Tibial nerve (tissue), 4 donors: ENCODE measurements around the gene BMAL1. TPM values are rescaled to one million over a fixed set of nuclear protein-coding genes. Genes with fewer than 3 reads are reported as not detected.
A peak's percentile ranks its signal among the peaks of the same experiment; 100 is the strongest.
"Not testable (repeated sequence)": the region's sequence is repeated elsewhere in the genome, so short reads cannot be mapped to it uniquely, and the experiment has no call there.

Source experiments
- DNase-seq, 2 donors: peaks; one replicate each; pipeline ENCODE4 v3.0.0-alpha.2; 2019; ENCODE audit warnings: low spot score in 2 of 2
- H3K27ac ChIP-seq, 4 donors: fragments of 200-600 bp; sonication (generic) in 3 of 4; one replicate each; pipeline ENCODE4 v1.5.1; 2017 to 2019; ENCODE audit warnings: mild to moderate bottlenecking in 1 of 4
- H3K27me3 ChIP-seq, 2 donors: fragments of 200-600 bp; sonication (generic) in 1 of 2; one replicate each; pipeline versions ENCODE4 v1.5.1 to v1.6.0; 2017 to 2019
- H3K36me3 ChIP-seq, 3 donors: fragments of 200-600 bp; sonication (generic); one replicate each; pipeline ENCODE4 v1.5.1; 2018 to 2019
- H3K4me1 ChIP-seq, 4 donors: fragments of 200-600 bp; sonication (generic) in 3 of 4; one replicate each; pipeline ENCODE4 v1.5.1; 2017 to 2019
- H3K4me3 ChIP-seq, 4 donors: fragments of 200-600 bp; sonication (generic) in 3 of 4; one replicate each; pipeline ENCODE4 v1.5.1; 2017 to 2019; ENCODE audit warnings: mild to moderate bottlenecking in 1 of 4, moderate library complexity in 1 of 4
- H3K9me3 ChIP-seq, 4 donors: fragments of 200-600 bp; sonication (generic) in 3 of 4; one replicate each; pipeline ENCODE4 v1.5.1; 2017 to 2019
- EP300 ChIP-seq, 2 donors: sonication (generic); formaldehyde crosslinking; IDR thresholded peaks; one replicate each; pipeline ENCODE4 v1.6.1; 2017; ENCODE audit warnings: antibody characterized with exemption in 2 of 2, mild to moderate bottlenecking in 1 of 2
- POLR2A ChIP-seq, 2 donors: fragments of 450-650 bp; IDR thresholded peaks; one replicate each; pipeline ENCODE4 v1.6.1; 2017; ENCODE audit warnings: antibody characterized with exemption in 2 of 2, mild to moderate bottlenecking in 2 of 2, moderate library complexity in 2 of 2
- WGBS, 2 donors: methylation state at CpG; one replicate each; pipeline ENCODE4 v1.1.5; 2018; 5-methylcytosine and 5-hydroxymethylcytosine counted together
- total RNA-seq, 4 donors: library from RNA; depleted of rRNA; stranded (reverse); fragments of >200 nt; gene quantifications; one replicate each; pipeline ENCODE4 v1.1.0, GENCODE V29; 2016
- TF ChIP-seq, protein P1 (sequence below), 5 experiments: fragments of 200-600 bp in 3 of 5; fragments of 450-650 bp in 2 of 5; sonication (generic) in 3 of 5; IDR thresholded peaks; one replicate each; pipeline ENCODE4 v1.5.1; 2016 to 2019; ENCODE audit warnings: antibody characterized with exemption in 5 of 5, mild to moderate bottlenecking in 3 of 5, moderate library complexity in 2 of 5

Gene BMAL1
- total RNA-seq, 4 donors from 2014 or later, result 34.5 to 61.2 (median 58.0) TPM

GRCh38 chr11:13252438-13252837 lies 25.2 kb upstream of the BMAL1 start:
- TF ChIP-seq, protein P1, sequence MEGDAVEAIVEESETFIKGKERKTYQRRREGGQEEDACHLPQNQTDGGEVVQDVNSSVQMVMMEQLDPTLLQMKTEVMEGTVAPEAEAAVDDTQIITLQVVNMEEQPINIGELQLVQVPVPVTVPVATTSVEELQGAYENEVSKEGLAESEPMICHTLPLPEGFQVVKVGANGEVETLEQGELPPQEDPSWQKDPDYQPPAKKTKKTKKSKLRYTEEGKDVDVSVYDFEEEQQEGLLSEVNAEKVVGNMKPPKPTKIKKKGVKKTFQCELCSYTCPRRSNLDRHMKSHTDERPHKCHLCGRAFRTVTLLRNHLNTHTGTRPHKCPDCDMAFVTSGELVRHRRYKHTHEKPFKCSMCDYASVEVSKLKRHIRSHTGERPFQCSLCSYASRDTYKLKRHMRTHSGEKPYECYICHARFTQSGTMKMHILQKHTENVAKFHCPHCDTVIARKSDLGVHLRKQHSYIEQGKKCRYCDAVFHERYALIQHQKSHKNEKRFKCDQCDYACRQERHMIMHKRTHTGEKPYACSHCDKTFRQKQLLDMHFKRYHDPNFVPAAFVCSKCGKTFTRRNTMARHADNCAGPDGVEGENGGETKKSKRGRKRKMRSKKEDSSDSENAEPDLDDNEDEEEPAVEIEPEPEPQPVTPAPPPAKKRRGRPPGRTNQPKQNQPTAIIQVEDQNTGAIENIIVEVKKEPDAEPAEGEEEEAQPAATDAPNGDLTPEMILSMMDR (IDR thresholded peaks at IDR 0.05), result no peak
- TF ChIP-seq EP300 (IDR thresholded peaks at IDR 0.05), result no peak
- no peaks in the 10 kb centered on the region for H3K27me3 ChIP-seq
- H3K4me3 ChIP-seq, result no peak overlapping the region
- DNase-seq, result no peak
- 77 to 78% methylated on average over 4 of the region's 4 CpGs for WGBS, 2 donors
- no peaks in the 10 kb centered on the region for H3K9me3 ChIP-seq
- H3K4me1 ChIP-seq, result no peaks in the 10 kb centered on the region
- H3K27ac ChIP-seq, result no peak overlapping the region
- H3K36me3 ChIP-seq, result no peaks in the 10 kb centered on the region

DNA sequence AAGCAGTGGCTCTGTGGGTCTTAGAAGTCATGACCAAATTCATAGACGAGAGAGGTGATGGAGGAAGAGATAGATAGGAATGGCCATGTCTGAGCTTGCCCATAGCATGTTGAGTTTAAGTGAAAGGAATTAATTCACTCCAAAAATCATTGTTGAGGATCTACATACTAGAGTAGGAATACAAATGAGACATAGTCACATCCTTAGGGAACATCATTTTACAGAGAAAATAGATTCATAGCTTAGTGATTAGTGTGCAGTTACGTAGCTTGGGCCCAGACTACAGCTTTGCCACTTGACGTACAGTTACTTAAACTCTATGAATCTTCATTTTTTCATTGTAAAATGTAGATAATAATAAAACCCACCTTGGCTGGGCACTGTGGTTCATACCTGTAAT lies 21.4 kb upstream of the BMAL1 start:
- Histone ChIP-seq H3K4me1 (peaks cover 0 to 18% (median 15%) of the 10 kb centered on the region in 4 donors), H3K27ac (no peak overlapping the region), H3K9me3 (no peaks in the 10 kb centered on the region), H3K27me3 (no peaks in the 10 kb centered on the region), H3K36me3 (no peaks in the 10 kb centered on the region), H3K4me3 (no peak overlapping the region)
- no peak for TF ChIP-seq POLR2A (IDR thresholded peaks at IDR 0.05)
- TF ChIP-seq, protein P1 (IDR thresholded peaks at IDR 0.05), result no peak
- TF ChIP-seq EP300 (IDR thresholded peaks at IDR 0.05), result no peak
- DNase-seq, result no peak
- 62 to 64% methylated on average over 3 of the region's 3 CpGs for WGBS, 2 donors

GRCh38 chr11:13258061-13258460 lies 19.5 kb upstream of the BMAL1 start:
- not testable (repeated sequence) for H3K4me3 ChIP-seq
- 88 to 97% methylated on average over 4 to 9 of the region's 9 CpGs for WGBS, 2 donors

DNA sequence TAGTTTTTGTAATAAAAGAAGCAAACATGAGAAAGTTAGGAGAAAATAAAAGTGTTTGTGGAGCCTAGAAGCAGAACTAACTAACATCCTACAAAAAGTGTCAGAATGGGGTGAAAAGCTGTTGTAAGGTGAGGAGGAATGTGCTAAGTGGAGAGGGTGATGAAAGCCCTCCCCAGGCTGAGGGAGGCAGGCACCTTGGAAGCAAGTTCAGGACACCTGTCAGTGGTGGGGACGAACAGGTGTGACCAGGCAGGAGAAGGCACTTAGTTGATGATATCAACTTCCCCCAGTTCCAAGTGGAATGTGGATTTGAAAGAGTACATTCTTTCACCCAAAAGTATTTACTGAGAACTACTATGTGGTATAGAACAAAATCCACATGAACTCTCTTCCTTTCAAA lies 18.7 kb upstream of the BMAL1 start:
- no peaks in the 10 kb centered on the region for H3K27me3 ChIP-seq
- H3K27ac ChIP-seq, result no peak overlapping the region
- TF ChIP-seq, protein P1 (IDR thresholded peaks at IDR 0.05), result no peak
- TF ChIP-seq EP300 (IDR thresholded peaks at IDR 0.05), result no peak
- no peak overlapping the region for H3K4me3 ChIP-seq
- no peaks in the 10 kb centered on the region for H3K9me3 ChIP-seq
- H3K36me3 ChIP-seq, result no peaks in the 10 kb centered on the region
- peaks cover 0 to 45% (median 23%) of the 10 kb centered on the region in 4 donors for H3K4me1 ChIP-seq
- DNase-seq, result no peak
- WGBS, 2 donors, result 0% methylated on average over 1 of the region's 1 CpG

More at GRCh38 chr11:13258061-13258460, 19.5 kb upstream of the BMAL1 start:
- H3K27me3 ChIP-seq, DNase-seq, H3K27ac ChIP-seq, H3K36me3 ChIP-seq, H3K9me3 ChIP-seq: not testable (repeated sequence)
- peaks cover 0 to 37% (median 23%) of the 10 kb centered on the region in 4 donors for H3K4me1 ChIP-seq

DNA sequence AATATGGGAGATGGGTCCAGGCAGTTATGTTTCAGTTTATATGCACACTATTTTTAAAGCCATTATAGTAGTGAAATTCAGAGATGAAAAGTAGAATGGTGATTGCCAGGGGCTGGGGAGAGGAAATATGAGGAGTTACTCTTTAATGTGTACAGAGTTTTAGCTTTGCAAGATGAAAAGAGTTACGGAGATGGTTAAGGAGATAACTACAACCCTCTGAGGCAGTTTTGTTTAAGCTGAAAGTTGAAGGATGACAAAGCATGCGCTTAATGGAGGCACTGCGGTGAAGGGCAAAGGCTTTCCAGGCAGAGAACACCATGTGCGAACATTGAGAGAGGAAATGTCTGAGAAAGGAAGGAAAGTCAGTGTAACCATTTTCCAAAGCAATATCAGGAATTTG lies 18.2 kb upstream of the BMAL1 start:
- 83 to 86% methylated on average over 4 of the region's 4 CpGs for WGBS, 2 donors
- Histone ChIP-seq H3K36me3 (no peaks in the 10 kb centered on the region), H3K9me3 (no peaks in the 10 kb centered on the region), H3K27ac (peak overlapping the region in 2 of 4 donors; percentile 10 to 17), H3K4me1 (peaks cover 0 to 45% (median 23%) of the 10 kb centered on the region in 4 donors), H3K27me3 (no peaks in the 10 kb centered on the region), H3K4me3 (no peak overlapping the region)
- TF ChIP-seq, protein P1 (IDR thresholded peaks at IDR 0.05), result no peak
- TF ChIP-seq EP300 (IDR thresholded peaks at IDR 0.05) (no peak), POLR2A (IDR thresholded peaks at IDR 0.05) (no peak)
- DNase-seq, result no peak
